DMS153 (cell line): ENCODE results near the gene NYNRIN.

Experiments used
- DNase-seq: peaks from one replicate; lab custom pipeline; 2025; lab: John Stamatoyannopoulos, UW

Gene NYNRIN

GRCh38 chr14:24456980-24457379 is 58.2 kb downstream of the NYNRIN start:
- DNase-seq, result no peak

- DNase-seq, result no peak
Measured at GRCh38 chr14:24458736-24459135, 59.9 kb downstream of the NYNRIN start.

GRCh38 chr14:24459331-24459730 is 60.5 kb downstream of the NYNRIN start:
- no peak for DNase-seq

GRCh38 chr14:24461336-24461735 is 62.5 kb downstream of the NYNRIN start:
- DNase-seq, result no peak

GRCh38 chr14:24463017-24463883 is 64.4 kb downstream of the NYNRIN start:
- no peak for DNase-seq

- no peak for DNase-seq
Measured at GRCh38 chr14:24463884-24464785, 65.3 kb downstream of the NYNRIN start.

- no peak for DNase-seq
Measured at GRCh38 chr14:24465368-24465767, 66.6 kb downstream of the NYNRIN start.

- DNase-seq, result no peak
Measured at GRCh38 chr14:24465805-24466204, 67.0 kb downstream of the NYNRIN start.
